Lower lobe of right lung (tissue), 2 donors: ENCODE measurements around the gene MIOS. TPM values are rescaled to one million over a fixed set of nuclear protein-coding genes. Genes with fewer than 3 reads are reported as not detected.

ENCODE experiments used
- ATAC-seq, 2 donors: fragments of 200-7000 bp; cut with Tn5 transposase; one replicate each; pipeline ENCODE4 v1.9.1; 2020 to 2022; ENCODE audit warnings: mild to moderate bottlenecking in 2 of 2, moderate library complexity in 2 of 2
- DNase-seq: peaks from one replicate; pipeline ENCODE4 v3.0.0-alpha.2; 2020
- H3K27ac ChIP-seq: fragments of 200-600 bp; one replicate; pipeline ENCODE4 v1.8.0; 2022
- H3K27me3 ChIP-seq: fragments of 200-600 bp; one replicate; pipeline ENCODE4 v1.8.0; 2022; ENCODE audit warnings: low read depth
- H3K36me3 ChIP-seq: fragments of 200-600 bp; one replicate; pipeline ENCODE4 v1.8.0; 2022; ENCODE audit warnings: mild to moderate bottlenecking
- H3K4me1 ChIP-seq: fragments of 200-600 bp; one replicate; pipeline ENCODE4 v1.8.0; 2022
- H3K4me3 ChIP-seq: fragments of 200-600 bp; one replicate; pipeline ENCODE4 v1.8.0; 2022; ENCODE audit warnings: mild to moderate bottlenecking
- H3K9me3 ChIP-seq: fragments of 200-600 bp; one replicate; pipeline ENCODE4 v1.8.0; 2022
- intact Hi-C: fragments of 100-400 bp; cut with DNase I; formaldehyde crosslinking; loops from one replicate; pipeline ENCODE4 v1.11.0; 2022
- total RNA-seq: library from RNA; stranded (reverse); fragmentation: NEBNext Ultra II Directional; extraction: Animal tissue kit (Norgen Biotek cat#: 25700); gene quantifications from one replicate; pipeline ENCODE4 v1.2.1, GENCODE V29; 2021
- TF ChIP-seq, protein P1 (sequence below): fragments of 200-600 bp; IDR thresholded peaks from one replicate; pipeline ENCODE4 v1.8.0; 2022; ENCODE audit warnings: antibody characterized with exemption, mild to moderate bottlenecking
- donor health status: DM: no; HTN: yes; CAD: no; lungs with severe emphysema.

MIOS gene
- total RNA-seq, 1 donor from 2014 or later: 28.8 TPM

DNA sequence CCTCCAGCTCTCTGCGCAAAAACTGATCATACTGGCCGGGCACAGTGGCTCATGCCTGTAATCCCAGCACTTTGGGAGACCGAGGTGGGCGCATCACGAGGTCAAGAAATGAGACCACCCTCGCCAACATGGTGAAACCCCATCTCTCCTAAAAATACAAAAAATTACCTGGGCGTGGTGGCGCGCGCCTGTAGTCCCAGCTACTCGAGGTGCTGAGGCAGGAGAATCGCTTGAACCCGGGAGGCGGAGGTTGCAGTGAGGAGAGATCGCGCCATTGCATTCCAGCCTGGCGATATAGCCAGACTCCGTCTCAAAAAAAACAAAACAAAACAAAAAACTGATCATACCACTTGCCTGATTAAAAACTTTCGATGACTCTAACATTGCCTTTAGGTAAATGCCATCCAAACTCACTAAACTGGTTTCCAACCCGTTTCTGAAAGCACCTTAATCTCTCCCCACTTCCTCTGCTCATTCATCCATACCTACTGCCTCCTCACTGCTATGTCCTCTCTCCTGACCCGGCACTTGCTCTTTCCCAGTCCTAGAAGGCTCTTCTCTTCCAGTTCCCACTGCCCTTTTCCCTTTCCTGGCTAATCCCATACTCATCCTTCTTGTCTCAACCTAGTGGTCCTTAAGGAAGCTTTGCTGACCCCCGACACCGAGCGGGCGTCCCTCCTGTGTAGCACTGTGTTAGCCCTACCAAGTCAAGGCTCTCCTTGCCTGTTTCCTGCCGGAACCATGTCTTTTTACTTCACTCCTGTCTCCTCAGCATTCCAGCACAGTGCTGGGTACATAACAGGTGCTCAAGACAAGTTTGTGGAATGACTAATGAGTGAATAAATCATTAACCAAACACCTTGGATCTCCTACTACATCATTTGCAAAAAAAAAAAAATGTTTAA, 686 bp upstream of the MIOS start:
- peak overlapping the region; percentile 90 for H3K27ac ChIP-seq
- peak overlapping the region; percentile 71 for H3K4me3 ChIP-seq
- no peaks in the 10 kb centered on the region for H3K9me3 ChIP-seq
- peak; percentile 55 for DNase-seq
- no peaks in the 10 kb centered on the region for H3K27me3 ChIP-seq
- no peaks in the 10 kb centered on the region for H3K36me3 ChIP-seq
- ATAC-seq: peak; percentile 74 to 80
- TF ChIP-seq, protein P1, sequence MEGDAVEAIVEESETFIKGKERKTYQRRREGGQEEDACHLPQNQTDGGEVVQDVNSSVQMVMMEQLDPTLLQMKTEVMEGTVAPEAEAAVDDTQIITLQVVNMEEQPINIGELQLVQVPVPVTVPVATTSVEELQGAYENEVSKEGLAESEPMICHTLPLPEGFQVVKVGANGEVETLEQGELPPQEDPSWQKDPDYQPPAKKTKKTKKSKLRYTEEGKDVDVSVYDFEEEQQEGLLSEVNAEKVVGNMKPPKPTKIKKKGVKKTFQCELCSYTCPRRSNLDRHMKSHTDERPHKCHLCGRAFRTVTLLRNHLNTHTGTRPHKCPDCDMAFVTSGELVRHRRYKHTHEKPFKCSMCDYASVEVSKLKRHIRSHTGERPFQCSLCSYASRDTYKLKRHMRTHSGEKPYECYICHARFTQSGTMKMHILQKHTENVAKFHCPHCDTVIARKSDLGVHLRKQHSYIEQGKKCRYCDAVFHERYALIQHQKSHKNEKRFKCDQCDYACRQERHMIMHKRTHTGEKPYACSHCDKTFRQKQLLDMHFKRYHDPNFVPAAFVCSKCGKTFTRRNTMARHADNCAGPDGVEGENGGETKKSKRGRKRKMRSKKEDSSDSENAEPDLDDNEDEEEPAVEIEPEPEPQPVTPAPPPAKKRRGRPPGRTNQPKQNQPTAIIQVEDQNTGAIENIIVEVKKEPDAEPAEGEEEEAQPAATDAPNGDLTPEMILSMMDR: no peak
- H3K4me1 ChIP-seq: peaks cover 36% of the 10 kb centered on the region
- intact Hi-C loops: no loop called here

DNA sequence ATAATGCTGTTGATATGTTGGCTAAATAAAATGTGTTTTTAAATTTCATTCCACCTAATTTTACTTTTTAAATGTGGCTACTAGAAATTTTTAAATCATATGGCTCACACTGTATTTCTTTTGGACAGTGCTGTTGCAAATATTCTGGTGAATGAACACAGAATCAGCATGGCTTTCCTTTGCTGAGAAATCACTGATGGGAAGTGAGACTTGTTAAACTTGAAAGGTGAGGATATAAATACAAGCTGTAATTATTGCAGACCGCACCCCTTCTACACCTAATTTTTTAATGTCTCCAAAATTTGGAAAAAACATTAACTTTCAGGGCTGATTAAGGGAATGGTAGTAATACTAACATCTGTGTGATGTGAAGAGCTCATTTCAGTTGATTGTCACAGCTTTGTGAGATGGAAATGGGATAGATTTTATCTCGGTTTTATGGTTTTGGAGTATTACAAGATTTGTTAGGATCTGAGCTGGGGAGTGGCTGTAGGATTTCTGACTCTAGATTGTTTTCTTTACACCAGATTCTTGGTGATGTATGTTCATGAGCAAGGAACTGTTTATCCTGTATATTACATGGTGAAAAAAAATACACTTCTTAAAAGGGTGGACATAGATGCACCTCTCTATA, 1.3 kb downstream of the MIOS start:
- intact Hi-C loops: no loop called here
- H3K4me1 ChIP-seq: peaks cover 36% of the 10 kb centered on the region

DNA sequence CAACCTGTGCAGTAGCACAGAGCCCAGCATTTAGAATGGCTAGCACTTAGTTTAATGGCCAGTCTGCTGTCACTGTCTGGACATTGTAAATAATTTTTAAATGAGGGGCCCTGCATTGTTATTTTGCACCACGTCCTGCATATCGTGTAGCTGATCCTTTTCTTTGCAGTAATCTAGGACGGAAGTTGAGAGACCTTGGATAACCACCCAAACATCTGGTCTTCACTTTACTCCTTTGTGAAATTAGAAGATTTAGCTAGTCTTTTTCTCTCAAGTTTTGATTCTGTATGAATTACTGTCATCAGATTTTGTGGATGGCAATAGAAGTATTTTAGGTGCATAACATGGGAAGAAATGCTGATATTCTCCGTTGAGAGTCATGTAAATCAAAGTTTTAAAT, 1.9 kb downstream of the MIOS start:
- Histone ChIP-seq H3K9me3 (no peaks in the 10 kb centered on the region), H3K4me1 (peaks cover 36% of the 10 kb centered on the region), H3K36me3 (no peaks in the 10 kb centered on the region), H3K27me3 (no peaks in the 10 kb centered on the region), H3K4me3 (peak overlapping the region; percentile 71), H3K27ac (no peak overlapping the region)
- TF ChIP-seq, protein P1: no peak
- ATAC-seq (no peak), DNase-seq (no peak)
- intact Hi-C loops: no loop called here

More for the DNA sequence above, 1.3 kb downstream of the MIOS start:
- H3K27me3 ChIP-seq: no peaks in the 10 kb centered on the region
- TF ChIP-seq, protein P1: no peak
- no peak for DNase-seq
- no peak for ATAC-seq
- H3K27ac ChIP-seq: peak overlapping the region; percentile 90
- H3K36me3 ChIP-seq: no peaks in the 10 kb centered on the region
- H3K9me3 ChIP-seq: no peaks in the 10 kb centered on the region
- peak overlapping the region; percentile 71 for H3K4me3 ChIP-seq

DNA sequence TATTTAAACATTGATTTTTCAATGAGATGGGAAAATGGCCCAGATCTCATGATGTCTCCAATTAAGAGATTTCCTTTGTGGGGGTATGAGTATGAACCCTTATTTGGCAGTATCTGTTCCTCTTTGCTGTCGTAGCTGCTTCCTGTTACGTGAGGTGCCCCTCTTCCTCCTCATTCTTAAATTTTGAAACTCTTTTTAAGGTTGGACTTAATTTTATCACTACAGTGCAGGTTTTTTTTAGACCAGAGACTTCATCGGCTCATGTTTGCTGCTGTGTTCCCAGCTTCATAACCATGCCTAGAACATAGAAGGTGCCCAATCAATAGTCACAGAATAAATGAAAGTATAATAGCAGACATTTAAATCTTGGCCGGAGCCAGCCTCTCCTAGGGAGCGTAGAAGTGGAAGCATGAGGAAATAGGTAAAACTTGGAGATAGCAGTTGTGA, 2.4 kb downstream of the MIOS start:
- H3K9me3 ChIP-seq: no peaks in the 10 kb centered on the region
- H3K4me1 ChIP-seq: peaks cover 36% of the 10 kb centered on the region
- ATAC-seq (no peak), DNase-seq (no peak)
- peak overlapping the region; percentile 36 for H3K27ac ChIP-seq
- peak overlapping the region; percentile 15 for H3K4me3 ChIP-seq
- no peaks in the 10 kb centered on the region for H3K36me3 ChIP-seq
- H3K27me3 ChIP-seq: no peaks in the 10 kb centered on the region
- intact Hi-C loops: no loop called here
- TF ChIP-seq, protein P1: no peak

DNA sequence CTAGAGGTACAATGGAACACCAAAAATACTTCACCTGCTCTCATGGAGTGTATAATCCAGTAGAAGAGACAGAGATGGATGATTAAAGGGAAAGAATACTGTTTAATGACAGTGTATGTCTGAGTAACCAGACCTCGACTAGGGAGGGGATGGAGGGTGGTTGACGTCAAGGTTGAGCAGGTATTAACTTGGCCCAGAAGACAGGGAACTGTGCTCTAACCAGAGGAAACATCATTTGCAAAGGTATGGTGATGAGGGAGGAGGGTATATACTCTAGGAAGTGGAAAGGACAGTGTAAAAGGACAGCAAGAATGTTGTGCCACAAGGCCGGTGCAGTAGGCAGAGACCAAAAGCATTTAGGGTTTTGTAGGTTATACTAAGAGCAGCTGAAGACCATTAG, 2.9 kb downstream of the MIOS start:
- ATAC-seq: no peak
- peak overlapping the region; percentile 15 for H3K4me3 ChIP-seq
- intact Hi-C loops: no loop called here

More for the DNA sequence above, 2.9 kb downstream of the MIOS start:
- H3K27me3 ChIP-seq: no peaks in the 10 kb centered on the region
- no peaks in the 10 kb centered on the region for H3K36me3 ChIP-seq
- peak overlapping the region; percentile 36 for H3K27ac ChIP-seq
- peaks cover 33% of the 10 kb centered on the region for H3K4me1 ChIP-seq
- TF ChIP-seq, protein P1: no peak
- DNase-seq: no peak
- no peaks in the 10 kb centered on the region for H3K9me3 ChIP-seq
